Activated CD8-positive, alpha-beta memory T cell treated with anti-CD3 and anti-CD28 coated beads for 36 hours (primary cell): ENCODE data around the gene NRCAM. TPM values are rescaled to one million over a fixed set of nuclear protein-coding genes. Genes with fewer than 3 reads are reported as not detected.

Source experiments
- CTCF ChIA-PET: fragments of 350-600 bp; sonication (Branson Sonifier 250); formaldehyde crosslinking; loops from one replicate; lab custom pipeline; 2021; ENCODE audit warnings: antibody characterized with exemption; lab: Charles Lee
- POLR2A ChIA-PET: fragments of 350-600 bp; sonication (Branson Sonifier 250); formaldehyde crosslinking; loops from one replicate; lab custom pipeline; 2021; ENCODE audit warnings: antibody characterized with exemption; lab: Charles Lee
- total RNA-seq, 2 experiments: library from RNA; stranded (reverse); gene quantifications; one replicate each; pipeline ENCODE4 v1.2.3, GENCODE V29; 2021

The NRCAM gene
- total RNA-seq, 2 experiments from 2014 or later = 0.21 to 0.34 TPM

DNA sequence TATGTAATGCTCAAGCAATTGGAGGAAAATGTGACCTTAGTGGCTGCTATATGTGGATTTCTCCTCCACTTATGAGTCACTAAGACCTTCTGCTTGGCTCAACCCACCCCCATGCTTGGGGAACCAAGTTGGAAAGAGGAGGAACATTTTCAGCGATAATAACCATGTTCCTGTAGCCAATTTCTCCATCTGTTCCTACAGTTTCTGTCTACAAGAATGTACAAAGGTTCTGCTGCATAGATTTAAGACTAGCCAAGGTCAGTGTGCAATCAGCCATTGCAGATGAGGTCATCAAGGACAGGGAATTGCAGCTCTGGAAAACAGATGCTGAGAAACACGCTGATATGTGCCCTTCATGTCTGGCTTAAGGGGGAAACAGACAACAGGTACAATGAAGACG is 5.6 kb upstream of the NRCAM start:
- CTCF ChIA-PET = no interaction called here
- POLR2A ChIA-PET = no interaction called here

GRCh38 chr7:108460964-108461363 is 4.7 kb upstream of the NRCAM start:
- ChIA-PET CTCF (no interaction called here), POLR2A (no interaction called here)

GRCh38 chr7:108459922-108460551 is 3.8 kb upstream of the NRCAM start:
- ChIA-PET CTCF (interaction anchor here (0.7 kb wide), 1 partner anchor 13 kb away, joined by 3 read pairs; no protein-coding TSS in a partner anchor), POLR2A (no interaction called here)

- ChIA-PET POLR2A (no interaction called here), CTCF (no interaction called here)
These were observed 1.6 kb upstream of the NRCAM start for GRCh38 chr7:108457871-108458270.

- POLR2A ChIA-PET = no interaction called here
These were observed 757 bp upstream of the NRCAM start for GRCh38 chr7:108456845-108457540.

GRCh38 chr7:108455551-108455997 is 662 bp downstream of the NRCAM start:
- POLR2A ChIA-PET = no interaction called here
- CTCF ChIA-PET = no interaction called here

More at GRCh38 chr7:108456845-108457540, 757 bp upstream of the NRCAM start:
- CTCF ChIA-PET = interaction anchor here (0.6 kb wide), 1 partner anchor 155 kb away, joined by 3 read pairs; no protein-coding TSS in a partner anchor

GRCh38 chr7:108454674-108455550 is 1.3 kb downstream of the NRCAM start:
- CTCF ChIA-PET = interaction anchor here (0.6 to 1.2 kb wide), 2 partner anchors 42 to 424 kb away, joined by 3 to 4 read pairs; no protein-coding TSS in a partner anchor

GRCh38 chr7:108454317-108454673 is 1.9 kb downstream of the NRCAM start:
- POLR2A ChIA-PET = no interaction called here
- CTCF ChIA-PET = interaction anchor here (0.6 to 1.2 kb wide), 2 partner anchors 43 to 423 kb away, joined by 3 to 4 read pairs; no protein-coding TSS in a partner anchor

More at GRCh38 chr7:108454674-108455550, 1.3 kb downstream of the NRCAM start:
- POLR2A ChIA-PET = no interaction called here

GRCh38 chr7:108453320-108453719 is 2.9 kb downstream of the NRCAM start:
- POLR2A ChIA-PET = no interaction called here
- CTCF ChIA-PET = interaction anchor here (0.9 to 1.2 kb wide), 2 partner anchors 17 to 44 kb away, joined by 3 read pairs; no protein-coding TSS in a partner anchor

- POLR2A ChIA-PET = no interaction called here
- CTCF ChIA-PET = interaction anchor here (0.9 kb wide), 1 partner anchor 18 kb away, joined by 3 read pairs; no protein-coding TSS in a partner anchor
These were observed 3.5 kb downstream of the NRCAM start for GRCh38 chr7:108452707-108453106.

- ChIA-PET POLR2A (no interaction called here), CTCF (no interaction called here)
These were observed 4.9 kb downstream of the NRCAM start for GRCh38 chr7:108451296-108451848.

GRCh38 chr7:108450160-108450559 is 6.1 kb downstream of the NRCAM start:
- ChIA-PET CTCF (no interaction called here), POLR2A (no interaction called here)

DNA sequence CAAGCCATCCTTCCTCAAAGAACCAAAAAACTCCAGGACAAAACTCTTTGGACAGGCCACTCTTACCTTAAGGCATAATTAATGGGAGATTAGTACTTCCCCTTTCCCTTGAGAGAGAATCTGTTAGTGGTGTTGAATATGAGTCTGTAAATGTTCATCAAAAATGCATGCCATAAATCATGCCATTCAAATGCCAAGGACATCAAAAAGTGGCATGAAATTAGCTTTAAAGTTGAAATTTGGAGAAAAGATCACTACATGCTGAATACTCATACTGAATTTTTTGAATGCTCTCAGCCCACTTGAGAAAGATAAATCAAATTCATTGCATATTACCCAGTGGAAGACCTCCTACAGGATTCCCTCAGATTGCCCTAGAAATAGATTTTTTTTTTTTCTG is 6.7 kb downstream of the NRCAM start:
- POLR2A ChIA-PET = no interaction called here
- CTCF ChIA-PET = no interaction called here

GRCh38 chr7:108448584-108449505 is 7.4 kb downstream of the NRCAM start:
- POLR2A ChIA-PET = no interaction called here

GRCh38 chr7:108442039-108442568 is 14.1 kb downstream of the NRCAM start:
- ChIA-PET POLR2A (no interaction called here), CTCF (no interaction called here)

More at GRCh38 chr7:108448584-108449505, 7.4 kb downstream of the NRCAM start:
- CTCF ChIA-PET = no interaction called here

DNA sequence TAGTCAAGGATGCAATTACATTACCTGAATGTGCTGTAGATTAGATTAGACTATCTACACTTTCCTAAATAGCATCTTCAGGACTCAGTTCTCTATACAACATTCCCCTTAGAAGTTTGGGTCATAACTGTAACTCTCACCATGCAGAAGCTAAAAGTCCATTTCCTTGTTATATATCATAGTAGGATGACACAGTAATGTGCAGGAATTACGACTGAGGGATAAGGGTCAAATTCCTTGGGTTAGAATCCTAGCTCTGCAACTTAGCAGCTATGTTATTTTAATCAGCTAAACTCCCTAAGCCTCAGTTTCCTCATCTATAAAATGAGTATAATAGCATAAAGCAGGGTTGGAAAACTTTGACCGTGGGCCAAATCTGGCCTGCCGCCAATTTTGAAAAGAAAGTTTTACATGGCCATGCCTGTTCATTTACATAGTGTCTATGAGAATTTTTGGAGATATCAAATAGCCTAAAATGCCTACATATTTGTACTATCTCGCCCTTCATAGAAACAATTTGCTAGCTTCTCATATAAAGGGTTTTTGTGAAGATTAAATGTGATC is 14.8 kb downstream of the NRCAM start:
- CTCF ChIA-PET = no interaction called here
- POLR2A ChIA-PET = no interaction called here

DNA sequence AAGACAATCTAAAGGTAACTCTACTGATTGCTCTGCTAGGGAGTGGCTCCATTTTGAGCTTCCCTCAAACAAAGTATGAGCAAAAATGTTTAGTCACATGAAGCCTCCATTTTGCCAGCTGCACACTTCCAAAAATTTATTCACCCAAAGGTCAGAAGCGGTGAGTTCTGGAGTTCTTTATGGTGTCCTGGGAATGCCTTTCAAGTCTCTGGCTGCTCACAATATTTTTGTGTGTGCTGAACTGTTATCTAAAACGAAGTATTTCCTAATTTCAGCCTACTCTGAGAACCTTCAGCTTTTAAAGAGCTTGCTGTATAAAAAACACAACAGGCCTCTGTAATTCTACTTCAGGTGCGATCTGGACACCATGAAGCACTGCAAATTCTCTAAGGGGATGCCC is 15.6 kb downstream of the NRCAM start:
- POLR2A ChIA-PET = no interaction called here
- CTCF ChIA-PET = no interaction called here

DNA sequence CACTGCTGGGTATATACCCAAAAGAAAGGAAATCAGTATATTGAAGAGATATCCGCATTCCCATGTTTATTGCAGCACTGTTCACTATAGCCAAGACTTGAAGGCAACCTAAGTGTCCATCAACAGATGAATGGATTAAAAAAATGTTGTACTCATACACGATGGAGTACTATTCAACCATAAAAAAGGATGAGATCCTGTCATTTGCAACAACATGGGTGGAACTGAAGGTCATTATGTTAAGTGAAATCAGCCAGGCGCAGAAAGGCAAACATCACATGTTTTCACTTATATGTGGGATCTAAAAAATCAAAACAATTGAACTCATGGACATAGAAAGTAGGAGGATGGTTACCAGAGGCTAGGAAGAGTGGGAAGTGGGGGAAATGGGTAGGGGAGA is 19.3 kb downstream of the NRCAM start:
- POLR2A ChIA-PET = no interaction called here
- CTCF ChIA-PET = no interaction called here
